Lung (tissue), 12 donors: ENCODE measurements around the gene PTPN7. TPM values are rescaled to one million over a fixed set of nuclear protein-coding genes. Genes with fewer than 3 reads are reported as not detected.

Experiments
- ATAC-seq: fragments of 200-7000 bp; cut with Tn5 transposase; one replicate; pipeline ENCODE4 v1.9.1; 2020; ENCODE audit warnings: moderate number of reproducible peaks; ENCODE audit not compliant: insufficient read depth, low FRiP score
- DNase-seq, 3 donors: peaks; one replicate each; pipeline ENCODE4 v3.0.0-alpha.2; 2013 to 2017
- H3K27ac ChIP-seq, 2 donors: one replicate each; pipeline ENCODE4 v1.5.1; 2013; ENCODE audit warnings: mild to moderate bottlenecking in 2 of 2, moderate library complexity in 2 of 2, control low read depth in 1 of 2, inconsistent platforms in 1 of 2, low read depth in 1 of 2, low read length in 1 of 2
- H3K27me3 ChIP-seq, 3 donors: one replicate each; pipeline ENCODE4 v1.5.1; 2013; ENCODE audit warnings: low read length in 2 of 3; ENCODE audit not compliant: control insufficient read depth in 3 of 3, insufficient read depth in 3 of 3
- H3K36me3 ChIP-seq, 4 donors: one replicate each; pipeline ENCODE4 v1.5.1; 2013; ENCODE audit warnings: low read length in 4 of 4, mild to moderate bottlenecking in 1 of 4, moderate library complexity in 1 of 4; ENCODE audit not compliant: control insufficient read depth in 4 of 4, insufficient read depth in 4 of 4
- H3K4me1 ChIP-seq, 5 donors: one replicate each; pipeline ENCODE4 v1.5.1; 2013; ENCODE audit warnings: low read length in 5 of 5, mild to moderate bottlenecking in 2 of 5, moderate library complexity in 1 of 5; ENCODE audit not compliant: control insufficient read depth in 5 of 5, insufficient read depth in 5 of 5
- H3K4me3 ChIP-seq: one replicate; pipeline ENCODE4 v1.5.1; 2013; ENCODE audit warnings: mild to moderate bottlenecking, control low read depth, moderate library complexity
- H3K9ac ChIP-seq, 2 donors: one replicate each; pipeline ENCODE4 v1.5.1; 2013; ENCODE audit warnings: low read length in 2 of 2, control low read depth in 1 of 2; ENCODE audit not compliant: insufficient read depth in 1 of 2
- H3K9me3 ChIP-seq, 4 donors: one replicate each; pipeline ENCODE4 v1.5.1; 2013; ENCODE audit warnings: low read length in 3 of 4, mild to moderate bottlenecking in 1 of 4, moderate library complexity in 1 of 4; ENCODE audit not compliant: control insufficient read depth in 4 of 4, insufficient read depth in 3 of 4
- CTCF ChIP-seq: IDR thresholded peaks from 2 replicates; pipeline ENCODE4 v1.5.1; 2012; ENCODE audit warnings: mild to moderate bottlenecking; ENCODE audit errors: control extremely low read depth, extremely low read depth
- WGBS, 2 donors: extraction: QIAGEN DNeasy Blood & Tissue Kit; methylation state at CpG; one replicate each; pipeline ENCODE4 v1.1.7; 2013; 5-methylcytosine and 5-hydroxymethylcytosine counted together
- polyA plus RNA-seq, 2 donors: library from polyadenylated mRNA; stranded (reverse); fragments of 200-250 nt; gene quantifications; one replicate each; pipeline ENCODE4 v1.2.1, GENCODE V29; 2013
- total RNA-seq, 2 donors: library from RNA; depleted of rRNA in 1 of 2; stranded (reverse); fragments of >200 nt in 1 of 2; gene quantifications; one replicate each; pipeline ENCODE4 v1.2.1, GENCODE V29; 2014 to 2021
- donor health status: control.
- donor health status: control.
- donor health status: Bipolar disorder and iron deficiency.
- donor health status: healthy.
- donor health status: DM: yes; HTN: yes; CAD: no.

Gene PTPN7
- total and polyA plus RNA-seq, 4 donors, result 2.9 to 14.0 (median 5.7) TPM

- ATAC-seq (no peak), DNase-seq (peak in 1 of 3 donors; percentile 42)
- Histone ChIP-seq H3K9ac (no peak overlapping the region), H3K4me1 (peaks cover 0 to 31% (median 14%) of the 10 kb centered on the region in 5 donors), H3K36me3 (peaks cover 5 to 36% (median 12%) of the 10 kb centered on the region in 4 donors), H3K27me3 (no peaks in the 10 kb centered on the region), H3K4me3 (no peak overlapping the region), H3K9me3 (no peaks in the 10 kb centered on the region), H3K27ac (no peak overlapping the region)
- WGBS, 2 donors, result 83 to 92% methylated on average over 13 of the region's 13 CpGs
- TF ChIP-seq CTCF, result no peak
Measured at GRCh38 chr1:202134645-202135172, 25.7 kb downstream of the PTPN7 start.

- Histone ChIP-seq H3K9me3 (no peaks in the 10 kb centered on the region), H3K36me3 (peaks cover 5 to 36% (median 12%) of the 10 kb centered on the region in 4 donors), H3K4me3 (no peak overlapping the region), H3K4me1 (peaks cover 0 to 34% (median 14%) of the 10 kb centered on the region in 5 donors), H3K9ac (no peak overlapping the region), H3K27ac (peak overlapping the region in 1 of 2 donors; percentile 66), H3K27me3 (no peaks in the 10 kb centered on the region)
- TF ChIP-seq CTCF, result no peak
- 90 to 95% methylated on average over 5 of the region's 5 CpGs for WGBS, 2 donors
- ATAC-seq (no peak), DNase-seq (no peak)
Measured at GRCh38 chr1:202133989-202134388, 26.4 kb downstream of the PTPN7 start.

- Histone ChIP-seq H3K9me3 (no peaks in the 10 kb centered on the region), H3K27me3 (no peaks in the 10 kb centered on the region), H3K4me3 (no peak overlapping the region), H3K36me3 (peaks cover 5 to 36% (median 12%) of the 10 kb centered on the region in 4 donors), H3K27ac (peak overlapping the region in 1 of 2 donors; percentile 66), H3K9ac (no peak overlapping the region), H3K4me1 (peaks cover 0 to 34% (median 14%) of the 10 kb centered on the region in 5 donors)
- peak in 1 of 3 donors; percentile 55 for DNase-seq
- no peak for ATAC-seq
- no peak for TF ChIP-seq CTCF
- 60 to 70% methylated on average over 8 of the region's 8 CpGs for WGBS, 2 donors
Measured at GRCh38 chr1:202133496-202133895, 26.9 kb downstream of the PTPN7 start.

GRCh38 chr1:202133001-202133400, 27.4 kb downstream of the PTPN7 start:
- Histone ChIP-seq H3K27me3 (no peaks in the 10 kb centered on the region), H3K9ac (no peak overlapping the region), H3K4me1 (peaks cover 0 to 34% (median 14%) of the 10 kb centered on the region in 5 donors), H3K36me3 (peaks cover 5 to 33% (median 12%) of the 10 kb centered on the region in 4 donors), H3K27ac (peak overlapping the region in 1 of 2 donors; percentile 92), H3K4me3 (no peak overlapping the region), H3K9me3 (no peaks in the 10 kb centered on the region)
- DNase-seq, result peak; percentile 48 to 69 (median 51)
- no peak for TF ChIP-seq CTCF
- no peak for ATAC-seq
- WGBS, 2 donors, result 60% methylated on average over 14 of the region's 14 CpGs
